SK-N-SH treated with all-trans-retinoic acid at 6 μM for 48 hours (cell line): ENCODE measurements around the gene RBKS.

Source experiments
- ARNTL ChIP-seq: fragments of 450-650 bp; formaldehyde crosslinking; IDR thresholded peaks from 2 replicates; pipeline ENCODE4 v1.5.0; 2020; ENCODE audit warnings: low read depth, mild to moderate bottlenecking, moderate library complexity, borderline replicate concordance
- BACH2 ChIP-seq: fragments of 250-450 bp; sonication (Bioruptor Pico); IDR thresholded peaks from 2 replicates; pipeline ENCODE4 v1.9.0; 2021; ENCODE audit warnings: mild to moderate bottlenecking, borderline replicate concordance
- ZFP30 ChIP-seq: fragments of 450-650 bp; formaldehyde crosslinking; IDR thresholded peaks from 2 replicates; pipeline ENCODE4 v1.5.0; 2022; ENCODE audit warnings: mild to moderate bottlenecking, moderate library complexity
- ZNF565 ChIP-seq: fragments of 450-650 bp; formaldehyde crosslinking; conservative IDR thresholded peaks from 2 replicates; pipeline ENCODE4 v1.5.0; 2020; ENCODE audit warnings: low read depth, mild to moderate bottlenecking, moderate library complexity
- ZNF8 ChIP-seq: fragments of 450-650 bp; formaldehyde crosslinking; IDR thresholded peaks from 2 replicates; pipeline ENCODE4 v1.5.0; 2020; ENCODE audit warnings: mild to moderate bottlenecking, moderate library complexity
- TF ChIP-seq, protein P1 (sequence below): fragments of 250-450 bp; sonication (Bioruptor Pico); IDR thresholded peaks from 2 replicates; pipeline ENCODE4 v1.5.1; 2020; ENCODE audit warnings: low read depth, mild to moderate bottlenecking, moderate library complexity
- TF ChIP-seq, protein P2 (sequence below): fragments of 250-450 bp; sonication (Bioruptor Pico); IDR thresholded peaks from 2 replicates; pipeline ENCODE4 v1.8.0; 2020; ENCODE audit warnings: mild to moderate bottlenecking, moderate library complexity, borderline replicate concordance

GRCh38 chr2:27823135-27823534 lies 67.1 kb downstream of the RBKS start:
- no peak for TF ChIP-seq ARNTL (CRISPR knock-in tag)
- TF ChIP-seq, protein P1, sequence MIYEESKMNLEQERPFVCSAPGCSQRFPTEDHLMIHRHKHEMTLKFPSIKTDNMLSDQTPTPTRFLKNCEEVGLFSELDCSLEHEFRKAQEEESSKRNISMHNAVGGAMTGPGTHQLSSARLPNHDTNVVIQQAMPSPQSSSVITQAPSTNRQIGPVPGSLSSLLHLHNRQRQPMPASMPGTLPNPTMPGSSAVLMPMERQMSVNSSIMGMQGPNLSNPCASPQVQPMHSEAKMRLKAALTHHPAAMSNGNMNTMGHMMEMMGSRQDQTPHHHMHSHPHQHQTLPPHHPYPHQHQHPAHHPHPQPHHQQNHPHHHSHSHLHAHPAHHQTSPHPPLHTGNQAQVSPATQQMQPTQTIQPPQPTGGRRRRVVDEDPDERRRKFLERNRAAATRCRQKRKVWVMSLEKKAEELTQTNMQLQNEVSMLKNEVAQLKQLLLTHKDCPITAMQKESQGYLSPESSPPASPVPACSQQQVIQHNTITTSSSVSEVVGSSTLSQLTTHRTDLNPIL (CRISPR knock-in tag) = no peak
- no peak for TF ChIP-seq ZNF565 (CRISPR knock-in tag)
- TF ChIP-seq BACH2 (CRISPR knock-in tag) = no peak
- TF ChIP-seq, protein P2, sequence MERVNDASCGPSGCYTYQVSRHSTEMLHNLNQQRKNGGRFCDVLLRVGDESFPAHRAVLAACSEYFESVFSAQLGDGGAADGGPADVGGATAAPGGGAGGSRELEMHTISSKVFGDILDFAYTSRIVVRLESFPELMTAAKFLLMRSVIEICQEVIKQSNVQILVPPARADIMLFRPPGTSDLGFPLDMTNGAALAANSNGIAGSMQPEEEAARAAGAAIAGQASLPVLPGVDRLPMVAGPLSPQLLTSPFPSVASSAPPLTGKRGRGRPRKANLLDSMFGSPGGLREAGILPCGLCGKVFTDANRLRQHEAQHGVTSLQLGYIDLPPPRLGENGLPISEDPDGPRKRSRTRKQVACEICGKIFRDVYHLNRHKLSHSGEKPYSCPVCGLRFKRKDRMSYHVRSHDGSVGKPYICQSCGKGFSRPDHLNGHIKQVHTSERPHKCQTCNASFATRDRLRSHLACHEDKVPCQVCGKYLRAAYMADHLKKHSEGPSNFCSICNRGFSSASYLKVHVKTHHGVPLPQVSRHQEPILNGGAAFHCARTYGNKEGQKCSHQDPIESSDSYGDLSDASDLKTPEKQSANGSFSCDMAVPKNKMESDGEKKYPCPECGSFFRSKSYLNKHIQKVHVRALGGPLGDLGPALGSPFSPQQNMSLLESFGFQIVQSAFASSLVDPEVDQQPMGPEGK (CRISPR knock-in tag) = no peak
- no peak for TF ChIP-seq ZNF8 (CRISPR knock-in tag)
- TF ChIP-seq ZFP30 (CRISPR knock-in tag) = no peak
